NCI-H1105 (cell line): ENCODE results near the gene ABCC12.
"Not testable (repeated sequence)": the region's sequence is repeated elsewhere in the genome, so short reads cannot be mapped to it uniquely, and the experiment has no call there.

Source experiments
- DNase-seq: peaks from one replicate; lab custom pipeline; 2025; lab: John Stamatoyannopoulos, UW

ABCC12 gene

GRCh38 chr16:48155926-48156789, at the start of gene ABCC12:
ABCC12 (minus strand) TSS chr16:48155993; CDS start chr16:48146424, 9,569 bp downstream.
- DNase-seq, result no peak

DNA sequence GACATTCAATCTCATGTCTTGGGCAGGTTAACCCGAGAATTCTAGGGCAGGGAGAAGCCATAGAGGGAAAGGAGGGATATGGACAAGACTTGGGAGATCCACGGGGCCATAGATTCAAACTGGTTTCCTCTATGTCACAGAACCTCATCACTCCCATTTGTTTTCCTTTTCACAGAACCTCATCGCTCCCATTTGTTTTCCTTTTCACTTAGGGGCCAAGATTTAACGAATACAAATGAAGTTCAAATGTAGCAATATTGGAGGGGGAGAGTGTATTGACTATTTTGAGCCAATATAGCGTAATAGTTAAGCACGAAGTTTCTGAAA, 49.0 kb upstream of the ABCC12 start:
- DNase-seq, result no peak

DNA sequence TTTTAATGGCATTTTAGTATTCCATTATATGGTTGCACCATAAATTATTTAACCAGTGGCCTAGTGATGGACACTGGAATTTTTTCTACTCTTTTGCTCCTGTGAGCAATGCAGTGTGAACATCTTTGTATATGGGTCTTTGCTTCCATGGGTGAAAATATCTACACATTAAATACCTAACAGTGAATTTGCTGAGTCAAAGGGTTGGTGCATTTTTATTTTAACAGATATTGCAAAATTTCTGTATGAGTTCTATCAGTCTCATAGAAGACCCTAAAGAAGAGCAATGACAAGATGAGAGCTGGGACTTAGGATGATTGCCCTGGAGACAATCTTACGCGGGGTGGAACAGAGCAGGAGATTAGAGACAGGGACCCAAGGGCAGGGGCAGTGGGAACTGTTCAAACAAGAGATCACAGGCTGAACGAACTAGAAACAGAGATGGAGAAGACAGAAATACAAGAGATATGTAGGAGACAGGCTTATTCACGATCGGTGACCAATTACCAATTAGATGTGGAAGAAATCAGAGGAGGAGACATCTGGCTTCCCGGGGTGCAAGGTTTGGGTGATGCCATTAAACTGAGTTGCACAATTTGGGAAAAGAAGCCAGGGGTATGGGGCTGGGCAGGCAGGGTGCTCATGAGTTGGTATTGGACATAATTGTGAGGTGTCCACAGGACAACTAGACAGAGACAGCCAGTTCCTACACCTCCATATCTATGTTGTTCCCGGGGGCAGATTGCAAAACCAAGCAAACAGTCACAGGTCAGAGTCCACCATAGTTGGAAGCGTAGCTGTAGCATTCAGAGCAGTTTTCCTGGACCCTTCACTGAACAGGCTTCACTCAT, 48.4 kb upstream of the ABCC12 start:
- no peak for DNase-seq

DNA sequence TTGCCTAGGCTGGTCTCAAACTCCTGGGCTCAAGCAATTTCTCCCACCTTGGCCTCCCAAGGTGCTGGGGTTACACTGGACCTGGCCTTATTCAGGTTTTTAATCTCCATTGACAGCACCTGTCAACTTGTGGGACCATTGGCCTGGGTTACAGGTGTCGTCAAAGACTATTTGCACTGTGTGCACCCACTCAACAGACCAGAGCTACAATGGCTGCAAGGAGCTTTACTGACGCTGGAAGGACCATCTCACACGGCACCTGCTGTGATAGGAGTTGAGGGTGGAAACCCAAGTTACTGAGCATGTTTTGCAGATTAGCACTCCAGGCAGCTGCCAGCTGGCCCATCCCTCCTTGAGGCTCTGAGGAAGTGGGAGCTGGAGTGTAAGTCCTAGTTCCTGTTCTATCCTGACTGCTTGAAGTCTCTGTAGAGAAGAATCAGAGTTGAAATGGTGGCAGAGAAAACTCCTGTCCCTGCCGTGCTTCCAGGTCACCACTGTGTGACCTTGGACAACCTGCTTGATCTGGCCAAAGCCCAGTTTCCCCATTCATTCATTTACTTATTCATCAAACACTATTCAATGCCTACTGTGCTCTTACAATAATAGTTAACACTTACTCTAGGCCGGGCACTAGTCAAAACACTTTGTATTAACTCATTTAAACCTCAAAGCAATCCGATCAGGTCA, 45.9 kb upstream of the ABCC12 start:
- DNase-seq, result no peak

DNA sequence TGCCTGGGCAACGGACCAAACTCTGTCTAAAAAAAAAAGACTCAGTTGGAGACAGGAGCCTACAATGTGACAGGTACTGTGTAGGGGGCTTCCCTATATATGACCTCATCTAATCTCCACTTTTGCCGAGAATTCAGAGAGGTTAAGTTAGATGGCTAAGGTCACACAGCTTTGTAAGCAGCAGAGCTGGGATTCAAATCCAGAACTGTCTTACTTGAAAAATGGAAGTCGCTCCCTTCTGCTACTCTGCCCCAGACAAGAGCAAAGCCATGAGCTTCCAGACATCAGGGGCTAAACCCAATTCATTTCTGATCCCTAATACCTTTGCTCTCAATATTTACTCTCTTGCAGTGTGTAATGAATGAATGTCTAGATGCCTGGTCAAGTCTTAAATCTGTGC, 41.5 kb upstream of the ABCC12 start:
- no peak for DNase-seq

GRCh38 chr16:48194828-48195556, 39.2 kb upstream of the ABCC12 start:
- peak; percentile 89 for DNase-seq

- no peak for DNase-seq
These were observed 38.1 kb upstream of the ABCC12 start for GRCh38 chr16:48193846-48194245.

DNA sequence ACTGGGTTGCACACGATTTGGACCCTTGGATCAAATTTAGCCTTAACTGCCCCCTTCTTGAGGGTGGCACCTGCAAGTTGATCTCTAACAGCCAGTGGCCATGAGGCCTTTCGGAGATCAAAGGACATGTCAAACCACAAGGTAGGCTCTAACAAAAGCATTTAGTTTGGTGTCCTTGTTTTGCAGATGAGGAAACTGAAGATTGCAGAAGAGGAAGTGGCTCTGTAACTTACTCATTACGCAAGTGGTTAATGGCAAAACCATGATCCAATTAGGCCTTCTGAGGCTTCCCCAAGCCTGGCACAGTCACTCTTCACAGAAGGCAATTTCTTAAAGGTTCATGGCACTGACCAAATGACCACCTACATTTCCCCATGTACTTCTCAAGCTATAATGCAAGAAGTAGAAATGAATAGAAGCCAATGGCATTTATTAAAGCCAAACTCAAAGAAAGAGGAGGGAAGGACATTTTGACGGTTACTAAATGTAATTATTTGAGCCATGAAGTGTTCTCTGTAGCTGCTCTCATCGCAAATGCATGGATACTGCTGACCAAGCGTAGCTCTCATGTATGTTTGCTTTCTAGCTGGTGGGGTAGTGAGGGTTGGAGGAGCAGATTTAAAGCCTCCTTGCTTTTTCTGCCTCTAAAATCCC, 32.8 kb upstream of the ABCC12 start:
- DNase-seq, result no peak

DNA sequence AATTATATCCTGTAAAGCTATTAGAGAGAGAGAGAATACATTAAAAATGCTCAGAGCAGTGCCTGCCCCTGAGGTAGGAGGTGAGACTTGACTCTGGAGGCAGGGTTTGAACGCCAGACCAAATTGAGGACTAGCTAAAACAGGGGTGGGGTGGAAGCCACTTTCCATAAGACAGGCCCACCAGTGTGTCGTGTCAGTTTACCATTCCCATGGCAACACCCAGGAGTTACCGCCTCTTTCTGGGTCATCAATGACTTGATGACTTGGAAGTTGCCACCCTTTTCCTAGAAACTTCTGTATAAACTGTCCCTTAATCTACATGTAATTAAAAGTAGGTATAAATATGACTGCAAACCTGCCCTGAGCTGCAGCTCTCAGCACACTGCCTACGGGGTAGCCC, 32.0 kb upstream of the ABCC12 start:
- no peak for DNase-seq

DNA sequence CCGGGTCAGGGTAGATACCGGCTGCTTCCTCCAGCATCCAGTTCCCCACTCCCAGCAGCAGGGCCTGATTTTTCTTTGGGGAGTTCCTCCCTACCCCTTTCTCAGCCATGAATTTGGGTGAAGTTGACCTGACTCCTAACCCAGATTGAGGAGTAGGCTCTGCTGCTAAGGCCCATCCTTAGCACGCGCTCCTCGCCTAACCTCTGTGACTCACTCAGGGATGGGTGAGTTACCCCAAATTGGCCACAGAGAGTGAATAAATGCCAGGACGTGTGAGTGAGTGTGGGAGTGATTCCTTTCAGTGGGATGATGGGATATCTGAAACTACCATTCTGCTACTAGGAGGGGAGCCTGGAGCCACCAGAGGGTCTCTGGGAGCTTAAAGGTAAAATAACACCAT, 28.9 kb upstream of the ABCC12 start:
- no peak for DNase-seq

DNA sequence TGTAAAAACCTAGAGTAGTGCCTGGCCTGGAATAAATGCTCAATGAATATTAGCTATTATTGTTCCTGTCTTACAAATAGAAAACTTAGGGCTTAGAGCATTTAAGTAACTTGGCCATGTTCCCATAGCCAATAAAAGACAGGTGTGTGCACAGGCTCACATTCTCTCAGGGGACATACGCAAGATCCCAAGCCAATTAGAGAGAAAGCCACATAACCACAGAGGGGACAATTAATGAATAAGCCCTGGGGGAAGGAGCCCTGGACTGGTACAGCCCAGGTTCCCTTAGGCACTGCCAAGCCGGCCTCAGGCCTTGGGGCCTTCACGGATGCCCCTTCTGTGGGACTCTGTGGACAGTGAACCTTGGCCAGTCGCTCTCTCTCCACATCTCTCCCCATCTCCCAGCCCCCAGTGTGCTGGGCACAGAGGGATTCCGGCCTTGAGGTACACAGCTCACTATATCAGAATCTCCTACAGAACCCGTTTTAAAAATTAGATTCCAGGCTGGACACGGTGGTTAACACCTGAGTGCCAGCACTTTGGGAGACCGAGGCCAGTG, 27.3 kb upstream of the ABCC12 start:
- peak; percentile 94 for DNase-seq

GRCh38 chr16:48181746-48182520, 26.1 kb upstream of the ABCC12 start:
- DNase-seq, result not testable (repeated sequence)

DNA sequence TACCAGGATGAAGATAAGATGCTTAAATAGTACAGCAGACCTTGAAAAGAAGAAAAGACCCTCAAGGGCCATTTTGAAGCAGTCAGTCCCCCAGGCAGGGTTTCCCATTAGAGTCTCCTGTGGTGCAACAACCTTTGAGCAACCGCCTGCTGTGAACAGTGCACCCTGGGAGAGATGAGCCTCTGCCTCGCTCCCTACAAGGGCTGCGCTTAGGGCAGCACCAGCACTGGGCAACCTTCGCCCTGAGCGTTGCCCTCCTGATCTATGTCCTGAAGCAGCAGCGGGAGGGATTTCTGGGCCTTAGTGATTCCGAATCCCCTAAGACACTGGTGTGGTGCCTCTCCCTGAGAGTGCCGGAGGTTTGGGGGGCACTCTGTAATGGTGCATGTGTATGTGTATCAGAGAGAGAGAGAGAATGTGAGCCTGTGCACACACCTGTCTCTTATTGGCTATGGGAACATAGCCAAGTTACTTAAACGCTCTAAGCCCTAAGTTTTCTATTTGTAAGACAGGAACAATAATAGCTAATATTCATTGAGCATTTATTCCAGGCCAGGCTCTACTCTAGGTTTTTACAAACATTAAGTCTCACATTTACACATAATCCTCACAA, 25.2 kb upstream of the ABCC12 start:
- DNase-seq, result peak; percentile 35

GRCh38 chr16:48176635-48177408, 21.0 kb upstream of the ABCC12 start:
- no peak for DNase-seq

- DNase-seq, result no peak
These were observed 18.1 kb upstream of the ABCC12 start for GRCh38 chr16:48173889-48174288.

DNA sequence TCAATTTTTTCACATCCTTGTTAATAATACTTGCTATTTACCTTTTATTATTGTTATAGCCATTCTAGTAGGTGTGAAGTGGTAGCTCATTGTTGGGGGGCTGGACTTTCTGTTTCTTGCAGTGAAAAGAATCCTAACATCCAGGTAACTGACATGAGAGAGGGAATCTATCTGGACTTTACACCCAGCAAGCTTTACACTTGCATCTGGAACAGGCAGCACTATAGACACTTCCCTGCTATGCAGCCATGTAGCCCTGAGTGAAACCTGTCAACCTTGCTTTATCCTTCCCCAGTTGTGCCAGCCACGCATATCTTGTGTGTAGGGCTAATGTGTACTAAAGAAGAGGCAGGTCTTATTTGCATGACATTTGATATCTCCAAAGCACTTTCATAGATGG, 16.9 kb upstream of the ABCC12 start:
- DNase-seq, result no peak

GRCh38 chr16:48169896-48170295, 14.1 kb upstream of the ABCC12 start:
- DNase-seq, result no peak

- no peak for DNase-seq
These were observed 12.3 kb upstream of the ABCC12 start for GRCh38 chr16:48168075-48168474.

DNA sequence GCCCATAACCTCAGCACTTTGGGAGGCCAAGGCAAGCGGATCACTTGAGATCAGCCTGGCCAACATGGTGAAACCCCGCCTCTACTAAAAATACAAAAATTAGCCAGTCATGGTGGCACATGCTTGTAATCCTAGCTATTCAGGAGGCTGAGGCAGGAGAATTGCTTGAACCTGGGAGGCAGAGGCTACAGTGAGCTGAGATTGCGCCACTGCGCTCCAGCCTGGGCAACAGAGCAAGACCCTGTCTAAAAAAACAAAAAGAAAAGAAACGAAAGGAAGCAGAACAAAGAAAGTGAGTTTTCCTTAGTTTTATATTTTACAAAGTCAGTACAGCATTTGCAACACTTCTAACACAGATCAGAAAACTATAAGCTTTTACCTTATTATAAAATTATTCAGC, 10.8 kb upstream of the ABCC12 start:
- not testable (repeated sequence) for DNase-seq
